ENCODE measurements around the gene PLBD1. TPM values are rescaled to one million over a fixed set of nuclear protein-coding genes. Genes with fewer than 3 reads are reported as not detected.

Gene PLBD1
- total RNA-seq, 2 donors from 2014 or later = 5.7 to 19.5 TPM

GRCh38 chr12:14554281-14555007 is 13.2 kb downstream of the PLBD1 start:
- H3K9me3 ChIP-seq = no peaks in the 10 kb centered on the region
- TF ChIP-seq POLR2AphosphoS5 (IDR thresholded peaks at IDR 0.05) = no peak
- TF ChIP-seq POLR2A (IDR thresholded peaks at IDR 0.05) = no peak
- TF ChIP-seq CTCF (IDR thresholded peaks at IDR 0.05) = no peak
- H3K36me3 ChIP-seq = no peaks in the 10 kb centered on the region
- WGBS = 15% methylated on average over 9 of the region's 9 CpGs
- intact Hi-C loops (cut with DNase I) = no loop called here
- no peaks in the 10 kb centered on the region for H3K4me1 ChIP-seq (replicated peaks)
- no peaks in the 10 kb centered on the region for H3K27me3 ChIP-seq (replicated peaks; ENCODE audit: insufficient read depth)
- H3K27ac ChIP-seq = no peak overlapping the region
- DNase-seq (ENCODE audit: low spot score) = peak; percentile 73
- no peak overlapping the region for H3K4me3 ChIP-seq

- WGBS = 94% methylated on average over 6 of the region's 6 CpGs
- H3K27ac ChIP-seq = no peak overlapping the region
- no peaks in the 10 kb centered on the region for H3K27me3 ChIP-seq (replicated peaks; ENCODE audit: insufficient read depth)
- no peaks in the 10 kb centered on the region for H3K9me3 ChIP-seq
- no peak for DNase-seq (ENCODE audit: low spot score)
- no peak overlapping the region for H3K4me3 ChIP-seq
- TF ChIP-seq POLR2AphosphoS5 (IDR thresholded peaks at IDR 0.05) = no peak
- TF ChIP-seq POLR2A (IDR thresholded peaks at IDR 0.05) = no peak
- TF ChIP-seq CTCF (IDR thresholded peaks at IDR 0.05) = no peak
- H3K4me1 ChIP-seq (replicated peaks) = no peaks in the 10 kb centered on the region
- intact Hi-C loops (cut with DNase I) = no loop called here
- no peaks in the 10 kb centered on the region for H3K36me3 ChIP-seq
Measured at GRCh38 chr12:14548609-14549008, 19.1 kb downstream of the PLBD1 start.

- H3K36me3 ChIP-seq = no peaks in the 10 kb centered on the region
- no peaks in the 10 kb centered on the region for H3K27me3 ChIP-seq (replicated peaks; ENCODE audit: insufficient read depth)
- DNase-seq (ENCODE audit: low spot score) = no peak
- H3K4me1 ChIP-seq (replicated peaks) = no peaks in the 10 kb centered on the region
- H3K4me3 ChIP-seq = no peak overlapping the region
- TF ChIP-seq POLR2A (IDR thresholded peaks at IDR 0.05) (no peak), POLR2AphosphoS5 (IDR thresholded peaks at IDR 0.05) (no peak), CTCF (IDR thresholded peaks at IDR 0.05) (no peak)
- over 99% methylated on average over 4 of the region's 4 CpGs for WGBS
- H3K27ac ChIP-seq = no peak overlapping the region
- H3K9me3 ChIP-seq = no peaks in the 10 kb centered on the region
- intact Hi-C loops (cut with DNase I) = no loop called here
Measured at GRCh38 chr12:14547571-14547970, 20.1 kb downstream of the PLBD1 start.

- no peak overlapping the region for H3K4me3 ChIP-seq
- intact Hi-C loops (cut with DNase I) = no loop called here
Measured at GRCh38 chr12:14545144-14546124, 22.2 kb downstream of the PLBD1 start.

More at GRCh38 chr12:14545144-14546124, 22.2 kb downstream of the PLBD1 start:
- no peaks in the 10 kb centered on the region for H3K9me3 ChIP-seq
- no peaks in the 10 kb centered on the region for H3K4me1 ChIP-seq (replicated peaks)
- DNase-seq (ENCODE audit: low spot score) = no peak
- WGBS = 29% methylated on average over 7 of the region's 7 CpGs
- no peak overlapping the region for H3K27ac ChIP-seq
- no peaks in the 10 kb centered on the region for H3K36me3 ChIP-seq
- no peaks in the 10 kb centered on the region for H3K27me3 ChIP-seq (replicated peaks; ENCODE audit: insufficient read depth)
- TF ChIP-seq POLR2A (IDR thresholded peaks at IDR 0.05) = no peak
- TF ChIP-seq POLR2AphosphoS5 (IDR thresholded peaks at IDR 0.05) = no peak
- no peak for TF ChIP-seq CTCF (IDR thresholded peaks at IDR 0.05)
